H1 (cell line): ENCODE data around the gene ADIPOR2.
"Not testable (repeated sequence)": the region's sequence is repeated elsewhere in the genome, so short reads cannot be mapped to it uniquely, and the experiment has no call there.

Source experiments
- CREB1 ChIP-seq: IDR thresholded peaks from 2 replicates; pipeline ENCODE4 v1.6.1; 2012; ENCODE audit warnings: inconsistent platforms
- CTCF ChIP-seq, 3 experiments: IDR thresholded peaks; 1 replicate in 2 of 3; 2 replicates in 1 of 3; pipeline versions ENCODE4 v1.5.1 to v1.6.1; 2011; ENCODE audit warnings: low read length in 3 of 3, mild to moderate bottlenecking in 3 of 3, inconsistent platforms in 2 of 3, low read depth in 1 of 3, moderate library complexity in 1 of 3; ENCODE audit not compliant: insufficient read depth in 1 of 3; ENCODE audit errors: control extremely low read depth in 1 of 3
- GTF2F1 ChIP-seq: IDR thresholded peaks from 2 replicates; pipeline ENCODE4 v1.6.1; 2012; ENCODE audit warnings: low read depth, low read length, improper control_type of control experiment, borderline replicate concordance
- KDM5A ChIP-seq: fragments of 200-600 bp; IDR thresholded peaks from 2 replicates; pipeline ENCODE4 v1.7.1; 2012; ENCODE audit warnings: mild to moderate bottlenecking, low read length, inconsistent platforms, mixed read lengths
- NRF1 ChIP-seq: IDR thresholded peaks from 2 replicates; pipeline ENCODE4 v1.6.1; 2011; ENCODE audit warnings: mild to moderate bottlenecking, low read depth, low read length, improper control_type of control experiment
- POLR2A ChIP-seq, 2 experiments: IDR thresholded peaks; 1 replicate in 1 of 2; 2 replicates in 1 of 2; pipeline ENCODE4 v1.6.1; 2011; ENCODE audit warnings: low read depth in 2 of 2, low read length in 2 of 2, mild to moderate bottlenecking in 2 of 2; ENCODE audit errors: control extremely low read depth in 1 of 2
- POLR2AphosphoS5 ChIP-seq: IDR thresholded peaks from 2 replicates; pipeline ENCODE4 v1.6.1; 2011; ENCODE audit warnings: low read depth, low read length
- SRF ChIP-seq: IDR thresholded peaks from 2 replicates; pipeline ENCODE4 v1.6.1; 2011; ENCODE audit warnings: mild to moderate bottlenecking, low read depth, low read length, moderate library complexity
- TBP ChIP-seq: IDR thresholded peaks from 2 replicates; pipeline ENCODE4 v1.6.1; 2011; ENCODE audit warnings: low read depth, low read length, improper control_type of control experiment
- TF ChIP-seq, protein P1 (sequence below): IDR thresholded peaks from 2 replicates; pipeline ENCODE4 v1.6.1; 2012; ENCODE audit warnings: inconsistent platforms

DNA sequence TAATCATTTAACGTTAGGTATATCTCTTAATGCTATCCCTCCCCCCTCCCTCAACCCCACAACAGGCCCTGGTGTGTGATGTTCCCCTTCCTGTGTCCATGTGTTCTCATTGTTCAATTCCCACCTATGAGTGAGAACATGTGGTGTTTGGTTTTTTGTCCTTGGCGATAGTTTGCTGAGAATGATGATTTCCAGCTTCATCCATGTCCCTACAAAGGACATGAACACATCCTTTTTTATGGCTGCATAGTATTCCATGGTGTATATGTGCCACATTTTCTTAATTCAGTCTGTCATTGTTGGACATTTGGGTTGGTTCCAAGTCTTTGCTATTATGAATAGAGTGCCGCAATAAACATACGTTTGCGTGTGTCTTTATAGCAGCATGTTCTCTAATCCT is 42.8 kb downstream of the ADIPOR2 start:
- TF ChIP-seq SRF; TBP; GTF2F1; CTCF (IDR thresholded peaks at IDR 0.05; ENCODE audit: control extremely low read depth in 1 of 3, insufficient read depth in 1 of 3, low read depth in 1 of 3, low read length in 3 of 3); POLR2AphosphoS5; KDM5A; POLR2A (IDR thresholded peaks at IDR 0.05; ENCODE audit: control extremely low read depth in 1 of 2, low read depth in 2 of 2, low read length in 2 of 2); NRF1; CREB1: not testable (repeated sequence)
- TF ChIP-seq, protein P1, sequence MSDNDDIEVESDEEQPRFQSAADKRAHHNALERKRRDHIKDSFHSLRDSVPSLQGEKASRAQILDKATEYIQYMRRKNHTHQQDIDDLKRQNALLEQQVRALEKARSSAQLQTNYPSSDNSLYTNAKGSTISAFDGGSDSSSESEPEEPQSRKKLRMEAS, result not testable (repeated sequence)
